ENCODE measurements around the gene GMDS.
A peak's percentile ranks its signal among the peaks of the same experiment; 100 is the strongest.

GMDS gene

GRCh38 chr6:2086326-2086965, 159.0 kb downstream of the GMDS start:
- DNase-seq = no peak

GRCh38 chr6:2085657-2086056, 159.7 kb downstream of the GMDS start:
- no peak for DNase-seq

DNA sequence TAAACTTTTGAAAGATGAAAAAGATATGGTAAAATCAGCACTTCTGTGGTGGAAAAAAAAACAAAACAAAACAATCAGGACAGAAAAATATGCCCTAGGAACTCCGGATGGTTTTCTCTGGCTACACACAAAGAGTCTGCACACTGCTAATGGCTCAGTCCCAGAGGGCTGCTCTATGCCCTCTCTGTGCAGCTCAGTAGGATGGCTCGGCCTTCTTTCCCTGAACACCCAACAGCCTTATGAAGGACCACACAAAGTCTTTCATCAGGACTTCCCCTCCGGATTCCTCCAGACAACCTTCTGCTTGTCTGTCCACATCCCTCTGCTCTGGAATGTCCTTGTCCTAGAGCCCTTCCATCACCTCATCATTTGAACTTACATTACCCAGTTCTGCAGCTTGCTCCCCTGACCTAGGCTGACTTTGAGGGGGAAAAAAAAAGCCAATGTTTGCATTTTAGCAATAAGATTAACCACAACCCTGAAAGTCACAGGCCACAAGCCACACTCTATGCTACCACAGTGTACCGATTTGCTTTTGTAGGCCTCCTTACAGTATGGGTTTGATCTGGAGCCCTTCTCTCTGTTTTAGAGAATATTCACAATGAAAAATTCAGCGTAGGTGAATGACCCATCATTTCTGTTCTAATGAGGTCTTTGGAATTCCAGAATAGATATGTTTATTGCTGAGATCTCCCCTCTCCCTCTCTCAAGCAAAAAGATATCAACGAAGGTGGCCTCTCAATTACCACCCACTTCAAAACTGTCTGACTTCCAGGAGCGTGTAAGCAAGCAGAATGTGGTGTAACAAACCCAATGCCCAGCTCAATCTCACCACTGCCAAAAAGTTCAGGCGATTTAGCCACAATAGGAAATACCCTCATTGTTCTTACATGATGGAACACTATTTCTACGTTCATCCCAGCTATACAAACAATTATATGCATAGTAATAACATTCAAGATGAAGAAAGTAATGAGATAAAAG, 164.0 kb downstream of the GMDS start:
- DNase-seq = no peak

DNA sequence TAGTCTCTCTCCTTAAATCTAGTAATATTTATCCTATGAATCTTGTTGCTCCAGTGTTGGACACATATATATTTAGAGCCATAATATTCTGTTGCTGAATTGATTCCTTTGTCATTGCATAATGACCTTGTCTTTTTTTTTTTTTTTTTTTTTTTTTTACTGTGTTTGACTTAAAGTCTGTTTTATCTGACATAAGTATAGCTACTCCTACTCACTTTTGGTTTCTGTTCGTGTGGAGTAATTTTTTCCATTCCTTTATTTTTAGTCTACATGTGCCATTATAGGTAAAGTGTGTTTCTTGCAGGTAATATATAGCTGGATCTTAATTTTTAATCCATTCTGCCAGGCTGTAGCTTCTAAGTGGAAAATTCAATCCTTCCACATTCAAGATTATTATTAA, 166.5 kb downstream of the GMDS start:
- DNase-seq = no peak

- no peak for DNase-seq
Observed at GRCh38 chr6:2077826-2078225, 167.6 kb downstream of the GMDS start.

GRCh38 chr6:2073476-2073875, 171.9 kb downstream of the GMDS start:
- DNase-seq = no peak

- no peak for DNase-seq
Observed at GRCh38 chr6:2072453-2072852, 173.0 kb downstream of the GMDS start.

DNA sequence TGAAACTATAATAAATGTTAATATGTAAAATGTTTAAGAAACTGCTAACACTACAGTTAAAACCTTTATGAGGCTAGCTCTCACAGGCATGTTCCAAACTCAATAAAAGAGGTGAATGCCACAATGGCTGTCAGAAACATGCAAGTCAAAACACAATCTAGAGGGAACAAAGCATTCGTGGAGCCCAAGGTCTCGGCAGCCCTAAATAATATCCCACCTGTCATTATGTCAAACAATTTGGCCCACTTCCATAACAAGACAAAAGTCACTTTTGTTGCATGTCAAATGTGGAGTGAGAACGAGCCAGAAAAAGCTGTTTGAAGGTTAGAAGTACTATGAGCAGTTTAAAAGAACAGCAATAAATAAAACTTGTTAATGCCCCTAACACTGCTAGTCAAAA, 181.9 kb downstream of the GMDS start:
- DNase-seq = peak; percentile 83

- DNase-seq = no peak
Observed at GRCh38 chr6:2061880-2062279, 183.5 kb downstream of the GMDS start.

- no peak for DNase-seq
Observed at GRCh38 chr6:2055911-2056310, 189.5 kb downstream of the GMDS start.

DNA sequence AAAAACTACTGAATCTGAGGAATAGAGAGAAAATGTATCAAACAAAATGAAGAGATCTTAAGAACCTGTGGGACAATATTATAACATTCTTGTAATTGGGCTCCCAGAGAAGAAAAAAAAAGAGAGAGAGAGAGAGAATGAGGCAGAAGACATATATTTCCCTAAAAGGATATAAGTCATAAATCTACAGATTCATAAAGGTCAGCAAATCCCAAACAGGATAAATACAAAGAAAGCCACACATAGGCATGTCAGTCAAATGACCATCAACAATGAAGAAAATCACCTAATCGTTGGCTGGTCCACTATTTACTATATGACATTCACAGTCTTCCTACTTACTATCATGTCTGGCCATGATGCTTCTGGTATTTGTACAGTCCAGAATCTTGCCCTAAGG, 190.3 kb downstream of the GMDS start:
- no peak for DNase-seq

DNA sequence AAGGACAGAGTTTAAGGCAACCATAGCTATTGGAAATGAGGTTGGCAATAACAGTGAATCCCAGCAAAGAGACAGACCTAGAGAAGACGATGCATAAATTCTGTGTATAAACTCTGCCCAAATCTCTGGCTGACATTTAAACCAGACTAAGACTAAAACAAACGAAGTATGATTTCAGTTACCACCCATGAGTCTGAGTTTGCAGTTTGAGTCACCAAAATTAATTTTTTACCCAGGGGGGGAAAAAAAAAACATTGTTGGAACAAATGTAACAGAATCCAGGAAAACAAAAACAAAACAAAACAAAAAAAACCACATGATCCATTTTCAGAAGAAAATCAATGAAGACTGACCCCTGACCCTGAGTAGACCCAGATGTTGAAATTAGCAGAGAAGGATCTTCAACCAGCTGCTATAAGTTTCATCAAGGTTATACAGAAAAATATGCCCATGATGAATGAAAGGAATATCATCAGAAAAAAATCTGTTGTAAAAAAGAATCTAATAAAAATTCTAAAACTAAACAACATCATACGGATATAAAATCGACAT, 190.8 kb downstream of the GMDS start:
- no peak for DNase-seq

- no peak for DNase-seq
Observed at GRCh38 chr6:2053691-2054090, 191.7 kb downstream of the GMDS start.

- no peak for DNase-seq
Observed at GRCh38 chr6:2047855-2048254, 197.6 kb downstream of the GMDS start.

GRCh38 chr6:2044192-2044591, 201.2 kb downstream of the GMDS start:
- DNase-seq = no peak

DNA sequence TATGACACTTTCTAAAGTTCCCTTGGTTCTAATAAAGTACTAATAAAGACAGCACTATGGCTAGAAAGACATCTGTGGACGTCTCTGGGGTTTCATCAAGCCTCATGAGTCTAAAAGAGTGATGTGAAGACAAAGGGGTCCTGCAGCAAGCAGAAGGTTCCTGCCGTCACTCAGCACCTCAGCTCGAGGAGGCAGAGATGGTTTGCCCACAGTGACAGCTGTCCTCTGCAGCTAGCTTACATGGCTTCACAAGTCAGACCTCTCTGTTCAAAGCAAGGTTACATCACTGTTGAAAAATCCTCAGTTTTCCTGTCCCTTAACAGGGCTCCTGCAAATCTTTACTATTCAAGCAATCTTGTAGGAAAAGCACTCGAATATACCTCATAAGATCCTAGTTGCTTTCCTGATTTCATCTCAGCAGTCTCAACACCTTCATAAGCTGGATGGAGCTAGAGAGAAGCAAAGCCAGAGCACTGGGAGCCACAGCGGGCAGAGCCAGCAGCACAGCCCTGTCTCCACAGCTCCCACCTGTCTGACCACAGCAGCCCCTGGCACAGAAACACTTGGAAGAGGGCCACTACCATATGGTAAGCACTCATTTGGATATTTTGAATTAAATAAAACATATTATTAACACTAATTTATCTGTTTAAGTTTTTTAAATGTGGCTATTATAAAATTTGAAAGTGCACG, 202.3 kb downstream of the GMDS start:
- DNase-seq = no peak

DNA sequence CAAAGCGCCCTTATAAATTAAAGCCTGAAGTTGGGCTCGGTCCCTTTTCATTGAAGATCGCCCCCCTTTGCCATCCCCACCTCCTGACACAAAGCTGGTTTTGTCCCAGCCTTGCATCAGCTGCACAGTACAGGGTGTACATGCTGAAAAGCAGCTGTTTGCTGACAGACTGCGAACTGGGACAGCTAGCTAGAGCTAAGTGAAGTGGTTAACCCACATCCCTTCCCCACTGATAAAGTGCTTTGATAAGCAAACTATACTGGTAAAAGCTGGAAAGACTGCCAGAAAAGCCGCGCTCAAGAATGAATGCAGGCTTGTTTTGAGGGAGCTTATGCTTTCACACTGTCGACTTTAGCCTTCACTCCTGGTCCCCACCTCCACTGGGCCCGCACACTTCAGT, 207.3 kb downstream of the GMDS start:
- DNase-seq = no peak

- DNase-seq = no peak
Observed at GRCh38 chr6:2037237-2037926, 208.0 kb downstream of the GMDS start.

GRCh38 chr6:2036710-2037023, 208.7 kb downstream of the GMDS start:
- no peak for DNase-seq

- no peak for DNase-seq
Observed at GRCh38 chr6:2035826-2036709, 209.3 kb downstream of the GMDS start.

DNA sequence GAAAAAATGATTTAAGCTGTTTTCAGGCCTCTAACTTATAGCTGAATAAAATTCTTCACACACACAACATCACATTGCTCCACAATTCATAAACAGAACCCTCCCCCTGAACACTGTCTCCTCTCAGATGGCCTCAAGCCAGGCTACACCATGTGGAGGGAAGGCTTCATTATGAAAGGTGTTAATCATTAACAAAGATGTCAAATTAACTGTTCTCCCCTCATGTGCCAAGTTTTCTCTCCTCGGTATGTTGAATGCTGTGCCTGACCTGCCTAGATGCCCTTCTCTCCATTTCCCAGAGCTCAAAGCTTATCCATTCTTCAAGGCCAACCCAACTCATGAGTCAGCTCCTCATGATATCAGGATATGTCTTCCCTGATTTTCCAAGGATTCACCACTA, 210.4 kb downstream of the GMDS start:
- no peak for DNase-seq

DNA sequence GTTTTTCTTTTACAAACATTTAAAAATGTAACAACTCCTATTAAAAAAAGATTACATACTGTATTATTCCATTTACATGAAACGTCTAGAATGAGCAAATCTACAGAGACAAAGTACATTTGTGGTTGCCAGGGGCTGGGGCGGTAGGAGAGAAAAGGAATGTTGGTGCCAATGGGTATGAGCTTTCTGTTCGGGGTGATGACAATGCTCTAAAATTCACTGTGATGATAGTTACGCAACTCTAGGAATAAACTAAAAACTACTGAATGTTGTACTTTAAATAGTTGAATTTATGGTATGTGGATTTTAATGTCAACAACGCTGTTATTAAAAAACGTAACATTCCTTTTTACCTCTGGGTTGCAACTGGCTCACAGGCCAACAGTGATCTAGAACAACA, 211.1 kb downstream of the GMDS start:
- no peak for DNase-seq
